ENCODE data around the gene PALD1.
A peak's percentile ranks its signal among the peaks of the same experiment; 100 is the strongest.

PALD1 gene

GRCh38 chr10:70478191-70479164 lies at the start of gene PALD1:
Gene PALD1, plus strand, starts transcription at chr10:70478767. Its CDS starts 47,185 bp downstream, at chr10:70525952.
- DNase-seq, result peak; percentile 39

- DNase-seq, result no peak
Observed at GRCh38 chr10:70430493-70431445, 47.8 kb upstream of the PALD1 start.

- no peak for DNase-seq
Observed at GRCh38 chr10:70432101-70432500, 46.5 kb upstream of the PALD1 start.

GRCh38 chr10:70432561-70433263 lies 45.9 kb upstream of the PALD1 start:
- DNase-seq, result no peak

- DNase-seq, result no peak
Observed at GRCh38 chr10:70433581-70434280, 44.8 kb upstream of the PALD1 start.

GRCh38 chr10:70435241-70436085 lies 43.1 kb upstream of the PALD1 start:
- DNase-seq, result no peak

GRCh38 chr10:70437721-70438120 lies 40.8 kb upstream of the PALD1 start:
- DNase-seq, result no peak

GRCh38 chr10:70440296-70441160 lies 38.0 kb upstream of the PALD1 start:
- no peak for DNase-seq

- no peak for DNase-seq
Observed at GRCh38 chr10:70441161-70441894, 37.2 kb upstream of the PALD1 start, which contains the start of gene NODAL. Gene NODAL, minus strand, starts transcription at chr10:70441681. Its CDS starts 14 bp downstream, at chr10:70441667.

- DNase-seq, result no peak
Observed at GRCh38 chr10:70441895-70442309, 36.7 kb upstream of the PALD1 start.

- no peak for DNase-seq
Observed at GRCh38 chr10:70442332-70442988, 36.1 kb upstream of the PALD1 start.

- DNase-seq, result no peak
Observed at GRCh38 chr10:70444744-70445143, 33.8 kb upstream of the PALD1 start.

- no peak for DNase-seq
Observed at GRCh38 chr10:70445718-70446657, 32.6 kb upstream of the PALD1 start.

- DNase-seq, result no peak
Observed at GRCh38 chr10:70448236-70448635, 30.3 kb upstream of the PALD1 start.

GRCh38 chr10:70455213-70455630 lies 23.3 kb upstream of the PALD1 start:
- no peak for DNase-seq

GRCh38 chr10:70456164-70456563 lies 22.4 kb upstream of the PALD1 start:
- DNase-seq, result no peak

- DNase-seq, result no peak
Observed at GRCh38 chr10:70457759-70458305, 20.7 kb upstream of the PALD1 start.

Measured in NCI-H2171 (cell line).